Large intestine (tissue), 3 donors: ENCODE data around the gene DTX3L. TPM values are rescaled to one million over a fixed set of nuclear protein-coding genes. Genes with fewer than 3 reads are reported as not detected.
A peak's percentile ranks its signal among the peaks of the same experiment; 100 is the strongest.

Source experiments
- DNase-seq, 2 donors: peaks; one replicate each; pipeline versions ENCODE4 v3.0.0 to v3.0.0-alpha.2; 2013
- H3K27ac ChIP-seq: one replicate; pipeline ENCODE4 v1.5.1; 2013; ENCODE audit warnings: low read length
- H3K27me3 ChIP-seq: 2 replicates; pipeline ENCODE4 v1.6.1; 2013; ENCODE audit warnings: low read length; ENCODE audit not compliant: control insufficient read depth, insufficient read depth
- H3K36me3 ChIP-seq: 2 replicates; pipeline ENCODE4 v1.6.1; 2013; ENCODE audit warnings: low read length; ENCODE audit not compliant: control insufficient read depth, insufficient read depth
- H3K4me1 ChIP-seq: one replicate; pipeline ENCODE4 v1.6.1; 2013; ENCODE audit warnings: low read length; ENCODE audit not compliant: control insufficient read depth, insufficient read depth
- H3K4me3 ChIP-seq: one replicate; pipeline ENCODE4 v1.5.1; 2013; ENCODE audit warnings: low read length
- H3K9me3 ChIP-seq: one replicate; pipeline ENCODE4 v1.6.1; 2013; ENCODE audit warnings: mild to moderate bottlenecking, low read depth, low read length, moderate library complexity; ENCODE audit not compliant: control insufficient read depth
- WGBS: methylation state at CpG from one replicate; pipeline ENCODE4 v1.1.5; 2013; ENCODE audit warnings: low lambda C conversion rate; ENCODE audit not compliant: insufficient coverage; 5-methylcytosine and 5-hydroxymethylcytosine counted together
- polyA plus RNA-seq: library from polyadenylated mRNA; unstranded; fragments of 120-200 nt; gene quantifications from one replicate; pipeline ENCODE4 v1.2.1, GENCODE V29; 2013

Gene DTX3L
- polyA plus RNA-seq, 1 donor, result 34.0 TPM

DNA sequence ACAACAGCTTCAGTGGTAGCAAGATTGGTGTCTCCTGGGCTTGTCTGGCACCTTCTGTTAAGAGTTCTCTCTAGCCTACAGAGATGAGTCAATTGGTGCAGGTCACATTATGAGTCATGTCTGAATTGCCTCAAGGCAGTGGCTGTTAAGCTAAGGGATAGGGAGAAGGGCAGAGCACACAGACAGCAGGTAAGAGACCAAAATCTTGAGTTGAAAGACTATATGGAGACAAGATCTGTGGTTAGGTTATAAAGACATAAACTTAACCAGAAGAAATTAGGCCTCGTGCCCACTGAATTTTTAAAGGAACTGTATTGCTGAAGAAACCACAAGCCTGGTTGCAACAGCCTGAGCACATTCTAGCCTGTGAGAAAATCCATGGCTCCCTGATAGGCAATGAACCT is 30.2 kb upstream of the DTX3L start:
- Histone ChIP-seq H3K4me3 (no peak overlapping the region), H3K9me3 (no peaks in the 10 kb centered on the region), H3K4me1 (peaks cover 14% of the 10 kb centered on the region), H3K27ac (no peak overlapping the region), H3K36me3 (peaks cover 51% of the 10 kb centered on the region), H3K27me3 (no peaks in the 10 kb centered on the region)
- WGBS, result no CpG with 5 or more reads among the region's 1 CpG
- DNase-seq, result peak; percentile 22 to 42

DNA sequence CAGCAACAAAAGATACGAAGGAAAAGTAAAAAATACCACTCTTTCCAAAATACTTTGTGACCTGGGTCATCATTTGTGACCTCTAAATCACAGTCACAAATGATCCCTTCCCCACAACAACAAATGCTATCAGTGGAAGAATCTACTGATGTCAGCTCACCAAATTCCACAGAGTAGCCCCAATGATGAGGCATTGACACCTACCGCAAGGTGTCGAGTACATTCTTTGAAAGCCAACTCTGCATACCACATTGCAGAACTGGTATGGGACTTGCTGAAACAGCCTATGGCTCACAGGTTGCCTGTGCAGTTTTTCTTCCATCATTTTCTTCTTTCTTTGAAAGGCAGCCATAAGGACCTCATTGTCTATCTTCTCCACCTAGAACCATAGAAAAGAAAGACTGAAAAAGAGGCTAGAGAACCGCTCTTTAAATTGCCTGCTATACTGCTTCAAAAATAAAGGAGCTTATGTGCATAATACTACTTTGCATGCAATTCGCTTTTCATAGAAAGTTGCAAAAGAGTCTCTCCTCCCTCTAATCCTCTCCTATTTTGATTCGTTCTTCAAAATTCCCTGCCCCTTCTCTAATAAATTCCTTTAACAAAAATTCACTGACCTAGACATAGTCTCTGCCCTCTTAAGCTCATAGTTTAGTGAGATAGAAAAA is 28.0 kb upstream of the DTX3L start:
- H3K9me3 ChIP-seq, result no peaks in the 10 kb centered on the region
- DNase-seq, result no peak
- H3K4me3 ChIP-seq, result no peak overlapping the region
- peaks cover 14% of the 10 kb centered on the region for H3K4me1 ChIP-seq
- no peak overlapping the region for H3K27ac ChIP-seq
- WGBS, result 90% methylated on average over 3 of the region's 6 CpGs
- no peaks in the 10 kb centered on the region for H3K27me3 ChIP-seq
- peaks cover 55% of the 10 kb centered on the region for H3K36me3 ChIP-seq

DNA sequence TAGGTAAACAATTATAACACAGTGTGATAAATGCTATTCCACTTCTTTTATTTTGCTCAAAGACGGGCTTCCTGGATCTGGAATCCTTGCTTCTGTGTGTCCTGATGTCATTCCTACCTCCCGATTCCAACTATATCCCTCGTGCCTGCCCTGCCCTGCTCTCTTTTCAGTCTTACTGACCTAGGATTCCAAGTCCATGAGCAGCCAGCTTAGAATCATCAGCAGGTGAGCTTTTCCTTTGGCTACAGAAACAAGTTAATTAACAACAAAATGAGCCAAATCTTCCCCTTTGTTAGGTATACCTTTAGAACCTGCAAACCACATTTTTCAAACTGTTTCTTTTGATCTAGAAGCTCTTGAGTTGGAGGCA is 27.5 kb upstream of the DTX3L start:
- peaks cover 57% of the 10 kb centered on the region for H3K36me3 ChIP-seq
- no CpG with 5 or more reads among the region's 3 CpGs for WGBS

DNA sequence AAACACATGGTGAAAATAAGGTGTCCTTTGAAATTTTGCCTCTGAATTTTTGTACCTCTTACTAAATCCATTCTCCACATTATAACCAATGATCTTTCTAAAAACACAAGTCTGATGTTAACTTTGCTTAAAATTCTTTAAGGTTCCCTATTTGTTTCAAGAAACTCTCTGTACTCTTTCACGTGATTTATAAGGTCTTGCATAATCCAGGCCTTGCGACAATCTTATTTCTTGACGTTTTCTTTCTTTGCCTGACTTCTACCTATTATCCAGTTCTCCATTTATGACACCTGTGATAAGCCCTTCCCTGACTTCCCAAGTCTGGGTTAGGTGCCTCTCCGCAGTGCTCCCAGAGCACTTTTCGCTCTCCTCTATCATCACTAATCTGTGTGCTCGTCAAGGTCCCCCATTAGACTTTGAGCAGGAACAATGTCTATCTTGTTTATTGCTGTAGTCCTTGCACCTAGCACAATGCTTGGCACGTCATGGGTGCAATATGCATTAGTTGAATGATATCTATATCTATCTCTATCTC is 25.1 kb upstream of the DTX3L start:
- peaks cover 14% of the 10 kb centered on the region for H3K4me1 ChIP-seq
- H3K27me3 ChIP-seq, result no peaks in the 10 kb centered on the region
- H3K27ac ChIP-seq, result peak overlapping the region; percentile 58
- no peaks in the 10 kb centered on the region for H3K9me3 ChIP-seq
- peaks cover 38% of the 10 kb centered on the region for H3K36me3 ChIP-seq
- 37% methylated on average over 4 of the region's 7 CpGs for WGBS
- DNase-seq, result peak; percentile 70 to 85
- H3K4me3 ChIP-seq, result no peak overlapping the region

More for the DNA sequence above, 27.5 kb upstream of the DTX3L start:
- no peak overlapping the region for H3K27ac ChIP-seq
- H3K4me3 ChIP-seq, result no peak overlapping the region
- DNase-seq, result peak; percentile 54 to 61
- H3K4me1 ChIP-seq, result peaks cover 14% of the 10 kb centered on the region
- no peaks in the 10 kb centered on the region for H3K27me3 ChIP-seq
- H3K9me3 ChIP-seq, result no peaks in the 10 kb centered on the region

DNA sequence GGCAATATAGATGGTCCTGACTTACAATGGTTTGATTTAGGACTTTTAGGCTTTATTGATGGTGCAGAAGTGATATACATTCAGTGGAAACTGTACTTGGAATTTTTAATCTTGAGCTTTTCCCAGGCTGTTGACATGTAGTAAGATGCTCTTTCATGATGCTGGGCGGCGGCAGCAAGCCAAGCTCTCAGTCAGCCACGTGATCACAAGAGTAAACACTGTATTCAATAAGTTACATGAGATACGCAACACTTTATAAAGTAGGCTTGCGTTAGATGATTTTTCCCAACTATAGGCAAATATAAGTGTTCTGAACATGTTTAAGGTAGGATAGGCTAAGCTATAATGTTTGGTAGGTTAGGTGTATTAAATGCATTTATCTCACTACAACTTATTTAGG is 18.0 kb upstream of the DTX3L start:
- Histone ChIP-seq H3K27me3 (no peaks in the 10 kb centered on the region), H3K4me3 (no peak overlapping the region), H3K27ac (no peak overlapping the region), H3K9me3 (no peaks in the 10 kb centered on the region), H3K36me3 (peaks cover 51% of the 10 kb centered on the region), H3K4me1 (no peaks in the 10 kb centered on the region)
- WGBS, result no CpG with 5 or more reads among the region's 5 CpGs
- no peak for DNase-seq

DNA sequence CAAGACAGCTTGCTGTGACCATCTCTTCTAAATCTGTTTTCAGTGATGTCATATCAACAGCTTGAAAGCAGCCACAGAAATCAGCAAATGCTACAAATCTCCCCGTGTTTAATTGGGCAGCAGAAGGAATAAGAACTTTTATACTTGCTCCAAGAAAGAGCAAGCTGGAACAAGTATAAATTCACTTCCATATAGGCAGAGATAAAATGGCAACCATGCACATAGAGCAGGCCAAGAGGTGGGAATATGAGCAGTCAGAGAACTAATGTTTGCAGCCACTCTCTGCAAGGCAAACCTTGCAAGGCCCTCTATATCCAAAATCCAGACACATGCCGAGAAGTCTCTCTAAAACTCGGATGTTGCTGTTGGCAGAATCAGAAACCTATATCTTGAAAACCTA is 16.1 kb upstream of the DTX3L start:
- H3K4me3 ChIP-seq, result no peak overlapping the region
- no peak for DNase-seq
- no peaks in the 10 kb centered on the region for H3K9me3 ChIP-seq
- H3K27me3 ChIP-seq, result no peaks in the 10 kb centered on the region
- H3K4me1 ChIP-seq, result no peaks in the 10 kb centered on the region
- peaks cover 63% of the 10 kb centered on the region for H3K36me3 ChIP-seq
- WGBS, result 86% methylated on average over 1 of the region's 3 CpGs
- no peak overlapping the region for H3K27ac ChIP-seq

DNA sequence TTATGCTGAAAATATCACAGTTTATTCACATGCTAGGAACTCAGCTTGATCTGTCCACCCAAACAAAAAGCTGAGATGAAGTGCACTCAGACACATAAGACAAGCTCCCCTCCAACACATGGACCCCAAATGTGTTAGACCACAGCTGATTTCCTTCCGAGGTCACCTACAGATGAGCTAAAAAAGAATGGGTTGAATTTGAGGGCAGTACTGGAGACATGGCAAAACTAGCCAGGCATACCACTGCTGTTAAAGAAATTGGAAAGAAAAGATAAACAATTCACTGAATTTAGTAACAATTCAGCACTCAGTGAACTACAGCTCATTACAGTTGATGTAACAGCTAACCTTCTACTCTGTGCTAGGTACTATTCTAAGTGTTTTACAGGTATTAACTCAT is 15.5 kb upstream of the DTX3L start:
- no peaks in the 10 kb centered on the region for H3K4me1 ChIP-seq
- WGBS, result no CpG with 5 or more reads among the region's 1 CpG
- no peaks in the 10 kb centered on the region for H3K27me3 ChIP-seq
- no peaks in the 10 kb centered on the region for H3K9me3 ChIP-seq
- H3K27ac ChIP-seq, result no peak overlapping the region
- H3K4me3 ChIP-seq, result no peak overlapping the region
- H3K36me3 ChIP-seq, result peaks cover 67% of the 10 kb centered on the region
- DNase-seq, result no peak

DNA sequence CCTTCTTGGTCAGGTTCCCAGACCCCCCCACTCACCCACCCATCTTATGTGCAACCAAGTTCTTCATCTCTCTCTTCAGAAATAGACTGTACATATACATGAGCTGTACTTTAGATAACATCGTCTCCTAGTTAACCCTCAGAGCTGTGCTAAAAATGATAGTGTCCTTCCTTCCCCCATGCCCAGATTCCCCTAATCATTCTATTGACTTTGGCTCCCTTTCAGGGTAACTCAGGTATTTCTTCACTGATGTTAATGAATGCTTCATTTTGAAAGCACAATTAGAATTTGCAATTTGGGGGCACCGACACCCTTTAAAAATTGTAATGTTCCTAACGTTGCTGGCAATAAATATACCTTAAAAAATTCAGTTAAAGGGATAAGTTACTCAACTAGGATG is 11.0 kb upstream of the DTX3L start:
- no peak overlapping the region for H3K27ac ChIP-seq
- H3K27me3 ChIP-seq, result no peaks in the 10 kb centered on the region
- no peaks in the 10 kb centered on the region for H3K4me1 ChIP-seq
- WGBS, result 60% methylated on average over 1 of the region's 3 CpGs
- H3K36me3 ChIP-seq, result peaks cover 73% of the 10 kb centered on the region
- no peak overlapping the region for H3K4me3 ChIP-seq
- no peak for DNase-seq
- H3K9me3 ChIP-seq, result no peaks in the 10 kb centered on the region

DNA sequence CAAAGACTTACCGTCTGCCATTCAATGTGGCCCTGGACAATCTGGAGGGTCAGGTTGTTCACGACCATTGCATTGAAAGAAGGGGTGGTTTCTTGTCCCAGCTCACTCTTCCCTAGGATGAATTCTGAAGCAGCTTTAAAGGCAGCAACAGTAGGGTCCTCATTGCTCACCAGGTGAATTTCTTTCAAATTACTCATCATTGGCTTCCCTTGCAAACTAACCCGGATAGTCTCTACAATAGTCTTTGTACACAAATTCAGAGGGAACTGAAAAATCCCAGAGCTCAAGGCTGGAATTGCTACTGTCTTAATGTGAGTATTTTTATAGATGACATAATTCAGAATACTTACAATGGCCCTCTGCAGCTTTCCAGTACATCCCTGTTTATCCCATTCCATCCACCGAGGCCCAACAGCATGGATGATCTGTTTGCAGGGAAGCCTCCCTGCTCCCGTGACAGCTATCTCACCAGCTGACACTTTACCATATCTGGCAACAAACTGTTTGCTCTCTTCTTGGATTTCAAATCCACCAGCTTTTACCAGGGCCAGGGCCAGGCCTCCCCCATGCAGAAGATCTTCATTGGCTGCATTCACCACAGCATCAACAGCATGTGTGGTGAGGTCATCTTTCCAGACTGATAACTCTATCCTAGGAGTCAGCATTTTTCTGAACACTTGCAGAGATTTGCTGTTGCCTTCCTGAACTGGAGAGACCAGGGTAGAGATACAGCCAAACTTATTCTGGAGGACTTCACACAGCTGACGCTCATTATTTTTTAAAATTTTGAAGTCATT is 8.7 kb upstream of the DTX3L start:
- 100% methylated on average over 1 of the region's 6 CpGs for whole genome bisulfite sequencing
- Histone ChIP-seq H3K4me3 (no peak overlapping the region), H3K27me3 (no peaks in the 10 kb centered on the region), H3K4me1 (no peaks in the 10 kb centered on the region), H3K27ac (no peak overlapping the region), H3K9me3 (no peaks in the 10 kb centered on the region), H3K36me3 (peaks cover 71% of the 10 kb centered on the region)
- no peak for DNase-seq

DNA sequence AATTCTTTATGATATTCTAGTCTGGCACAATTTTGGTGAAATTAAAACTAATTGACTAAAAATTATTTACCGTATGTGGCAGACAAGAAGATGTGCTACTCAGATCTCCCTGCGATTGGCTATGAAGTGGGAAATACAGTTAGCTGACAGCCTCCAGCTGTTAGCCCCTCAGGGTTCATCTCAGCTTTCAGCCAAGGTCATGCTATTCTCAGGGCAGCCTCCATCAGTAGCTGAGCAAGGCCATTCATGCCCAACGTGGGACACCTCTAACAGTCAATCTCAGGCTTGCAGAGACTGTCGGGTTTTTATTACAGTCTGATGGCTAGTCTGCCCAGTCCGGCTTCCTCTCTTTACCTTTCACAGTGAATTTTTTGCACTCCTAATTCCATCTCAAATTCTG is 6.8 kb upstream of the DTX3L start:
- no peaks in the 10 kb centered on the region for H3K9me3 ChIP-seq
- no peak for DNase-seq
- no peaks in the 10 kb centered on the region for H3K27me3 ChIP-seq
- H3K36me3 ChIP-seq, result peaks cover 54% of the 10 kb centered on the region
- no peaks in the 10 kb centered on the region for H3K4me1 ChIP-seq
- no peak overlapping the region for H3K4me3 ChIP-seq
- WGBS, result 100% methylated on average over 1 of the region's 5 CpGs
- no peak overlapping the region for H3K27ac ChIP-seq
